ENCODE data around the gene THSD4. TPM values are rescaled to one million over a fixed set of nuclear protein-coding genes. Genes with fewer than 3 reads are reported as not detected.
A peak's percentile ranks its signal among the peaks of the same experiment; 100 is the strongest.

Gene THSD4
- total RNA-seq, 1 donor from 2014 or later: 2.7 TPM

DNA sequence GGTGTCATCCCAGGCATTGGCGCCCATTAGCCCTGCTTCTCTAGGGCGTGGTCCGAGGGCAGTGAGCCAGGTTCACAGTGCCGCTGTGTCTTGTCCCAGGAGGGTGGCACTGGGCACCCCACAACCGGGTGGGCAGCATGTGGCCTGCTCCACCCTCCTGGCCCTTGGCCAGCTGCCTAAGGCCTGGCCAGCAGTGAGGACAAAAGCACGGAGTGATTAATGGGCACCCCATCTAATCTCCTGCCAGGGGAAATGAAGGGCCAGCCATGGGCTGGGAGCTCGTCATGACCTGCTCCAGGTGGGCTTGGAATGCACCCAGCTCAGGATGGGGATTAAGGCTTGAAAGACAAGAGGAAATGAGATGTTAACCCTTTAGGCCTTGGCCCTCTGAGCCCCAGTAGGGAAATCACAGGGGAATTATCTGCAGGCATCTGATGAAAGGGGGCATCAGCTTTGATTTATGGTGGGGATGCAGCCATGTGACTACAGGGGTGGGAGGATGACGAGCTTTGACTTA lies 5.2 kb downstream of the THSD4 start:
- DNase-seq (ENCODE audit: low read depth): no peak

DNA sequence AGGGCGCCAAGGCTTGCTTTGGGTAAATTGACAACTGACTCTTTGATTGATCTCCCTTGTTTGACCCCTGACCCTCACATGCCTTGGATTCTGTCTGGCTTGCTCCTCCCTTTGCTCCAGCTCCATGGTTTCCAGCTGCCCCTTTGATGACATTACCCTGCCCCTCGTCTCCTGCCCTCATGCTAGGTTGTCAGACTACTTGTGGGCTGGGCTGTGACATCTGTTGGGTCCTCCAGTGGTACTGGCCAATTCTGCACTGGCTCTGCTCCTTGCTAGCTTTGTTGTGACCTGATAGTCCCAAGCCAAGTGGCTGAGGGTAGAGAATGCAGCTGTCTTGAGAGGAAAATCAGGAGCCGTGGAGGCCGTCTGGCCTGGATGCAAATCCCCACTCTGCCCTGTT lies 6.2 kb downstream of the THSD4 start:
- DNase-seq (ENCODE audit: low read depth): peak; percentile 57

DNA sequence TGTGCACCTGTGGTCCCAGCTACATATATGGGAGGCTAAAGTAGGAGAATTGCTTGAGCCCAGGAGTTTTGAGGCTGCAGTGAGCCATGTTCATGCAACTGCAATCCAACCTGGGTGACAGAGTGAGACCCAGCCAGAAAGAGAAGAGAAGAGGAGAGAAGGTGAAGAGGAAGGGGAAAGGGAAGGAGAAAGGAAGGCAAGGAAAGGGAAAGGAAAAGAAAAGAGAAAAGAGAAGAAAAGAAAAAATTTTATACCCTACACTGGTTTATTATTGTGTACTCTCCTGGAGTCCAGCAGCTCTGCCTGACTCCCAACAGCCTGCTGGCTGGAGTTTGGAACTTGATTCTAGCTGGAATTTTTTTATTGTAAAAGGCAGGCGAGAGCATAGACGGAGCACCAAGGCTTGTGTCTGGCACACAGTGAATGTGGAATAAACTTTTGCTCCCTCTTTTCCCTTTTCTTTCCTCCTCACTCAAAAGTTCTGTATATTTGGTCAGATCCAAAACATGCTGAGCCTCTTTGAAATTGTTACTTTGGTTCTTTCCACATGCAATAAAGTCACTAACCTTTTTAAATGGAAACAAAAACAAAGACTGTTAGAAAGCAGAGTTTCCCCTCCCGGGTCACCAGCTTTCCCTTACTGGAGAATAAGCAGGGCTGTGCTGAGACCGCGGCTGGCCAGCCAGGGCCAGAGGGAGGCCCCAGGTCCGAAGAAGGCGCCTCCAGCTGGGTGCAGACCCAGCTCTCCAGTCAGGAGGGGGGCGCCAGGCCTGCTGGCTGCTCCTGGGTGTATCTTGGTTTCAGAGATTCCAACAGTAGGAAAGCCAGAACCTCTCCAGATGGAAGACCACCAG lies 9.9 kb downstream of the THSD4 start:
- no peak for DNase-seq (ENCODE audit: low read depth)

GRCh38 chr15:71125831-71126450 lies 10.7 kb downstream of the THSD4 start:
- DNase-seq (ENCODE audit: low read depth): no peak

DNA sequence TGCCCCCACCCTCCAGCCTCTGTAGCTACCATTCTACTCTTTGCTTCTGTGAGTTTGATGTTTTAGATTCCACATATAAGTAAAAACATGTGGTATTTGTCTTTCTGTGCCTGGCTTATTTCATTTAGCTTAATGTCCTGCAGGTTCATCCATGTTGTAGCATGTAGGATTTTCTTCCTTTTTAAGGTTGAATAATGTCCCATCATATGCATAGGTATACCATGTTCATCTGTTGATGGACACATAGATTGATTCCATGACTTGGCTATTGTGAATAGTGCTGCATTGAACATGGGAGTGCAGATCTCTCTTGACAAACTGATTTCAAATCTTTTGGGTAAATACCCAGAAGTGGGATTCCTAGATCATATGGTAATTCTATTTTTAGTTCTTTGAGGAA lies 11.8 kb downstream of the THSD4 start:
- no peak for DNase-seq (ENCODE audit: low read depth)

DNA sequence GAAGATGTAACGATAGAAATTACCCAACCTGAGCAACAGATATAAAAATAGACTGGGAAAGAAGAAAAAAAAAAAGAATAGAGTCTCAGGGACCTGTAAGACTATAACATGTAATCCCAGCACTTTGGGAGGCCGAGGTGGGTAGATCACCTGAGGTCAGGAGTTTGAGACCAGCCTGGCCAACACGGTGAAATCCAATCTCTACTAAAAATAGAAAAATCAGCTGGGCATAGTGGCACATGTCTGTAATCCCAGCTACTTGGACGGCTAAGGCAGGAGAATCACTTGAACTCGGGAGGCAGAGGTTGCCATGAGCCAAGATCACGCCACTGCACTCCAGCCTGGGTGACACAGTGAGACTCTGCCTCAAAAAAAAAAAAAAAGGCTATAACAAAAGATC lies 12.9 kb downstream of the THSD4 start:
- peak; percentile 19 for DNase-seq (ENCODE audit: low read depth)

DNA sequence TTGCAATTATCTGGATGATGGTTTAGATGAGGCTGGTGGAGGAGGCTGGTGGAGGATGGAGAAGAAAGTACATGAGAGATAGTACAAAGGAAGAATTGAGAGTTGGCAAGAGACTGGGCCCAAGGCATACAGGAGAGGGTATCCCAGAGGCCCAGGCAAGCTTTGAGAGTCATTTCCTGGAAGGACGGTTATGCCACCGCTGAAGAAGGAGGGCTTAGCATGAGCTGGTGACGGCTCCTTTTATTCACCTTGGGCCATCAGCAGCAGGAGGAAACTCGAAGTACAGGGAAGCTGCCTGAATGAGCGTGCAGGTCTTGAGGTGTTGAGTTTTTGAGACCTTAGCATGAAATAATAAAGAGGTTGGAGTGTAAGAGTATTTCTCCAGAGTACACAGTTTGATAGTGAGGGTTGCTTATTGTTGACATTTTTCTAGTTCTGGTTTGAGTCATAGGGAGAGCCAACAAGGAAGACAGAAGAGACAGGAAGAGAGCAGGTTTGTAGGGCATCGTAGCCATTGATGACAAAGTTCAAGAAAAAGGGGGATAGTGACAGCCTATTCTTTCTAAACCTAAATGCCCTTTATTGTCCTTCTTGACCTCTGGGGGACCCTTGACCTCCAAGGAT lies 13.8 kb downstream of the THSD4 start:
- no peak for DNase-seq (ENCODE audit: low read depth)

DNA sequence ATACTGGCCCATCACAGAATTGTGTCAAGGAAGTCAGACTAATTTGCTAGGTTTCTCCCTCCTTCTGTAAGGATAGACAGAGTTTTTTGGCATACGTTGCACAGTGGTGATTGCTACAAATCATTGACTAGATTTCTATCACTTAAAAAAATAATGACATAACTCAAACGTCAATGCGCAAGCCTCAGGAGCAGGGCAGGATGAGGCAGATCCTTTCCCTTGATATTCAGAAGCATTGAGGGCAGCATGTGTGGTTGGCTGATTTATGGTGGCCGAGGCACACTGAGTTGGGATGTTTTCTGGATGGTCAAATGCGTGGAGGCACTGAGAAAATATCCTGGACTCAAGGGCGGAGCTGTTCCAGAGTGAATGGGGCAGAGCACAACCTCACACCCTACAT lies 14.4 kb downstream of the THSD4 start:
- DNase-seq (ENCODE audit: low read depth): no peak

GRCh38 chr15:71131601-71132362 lies 16.5 kb downstream of the THSD4 start:
- no peak for DNase-seq (ENCODE audit: low read depth)

- DNase-seq (ENCODE audit: low read depth): no peak
Observed at GRCh38 chr15:71133747-71134472, 18.6 kb downstream of the THSD4 start.

GRCh38 chr15:71136159-71136783 lies 21.0 kb downstream of the THSD4 start:
- DNase-seq (ENCODE audit: low read depth): peak; percentile 58

DNA sequence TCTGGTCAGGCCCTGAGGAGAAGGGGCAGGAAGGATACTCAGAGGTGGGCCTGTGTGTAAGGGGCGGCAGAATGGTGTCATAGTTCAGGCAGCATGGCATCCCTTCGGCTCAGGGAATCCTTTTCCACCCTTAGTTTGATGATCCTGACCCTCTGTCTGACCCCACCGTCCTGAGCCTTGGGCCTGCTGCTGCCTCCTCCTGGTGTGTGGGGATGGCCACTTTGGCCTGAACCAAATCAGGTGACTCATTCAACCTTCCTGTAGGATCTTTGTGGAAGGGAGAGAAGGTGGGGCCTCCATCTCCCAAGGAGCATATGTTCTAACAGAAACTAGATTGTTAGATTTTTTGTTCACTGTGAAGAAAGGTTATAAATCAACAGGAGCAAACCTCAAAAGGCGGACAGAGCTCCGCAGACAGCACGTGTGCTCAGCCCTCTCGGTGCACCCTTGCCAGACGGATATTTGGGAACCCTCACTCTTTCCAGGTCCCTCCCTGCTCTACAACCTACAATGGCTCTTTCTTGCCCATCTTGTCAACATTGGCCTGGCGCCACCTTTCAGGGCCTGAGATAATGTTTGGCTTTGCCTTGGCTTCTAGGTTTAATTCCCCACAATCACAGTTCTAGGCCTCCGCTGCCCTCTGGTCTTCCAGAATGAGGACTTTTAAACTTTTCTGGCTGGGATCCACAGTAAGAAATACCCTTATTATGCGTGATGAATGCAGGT lies 21.7 kb downstream of the THSD4 start:
- no peak for DNase-seq (ENCODE audit: low read depth)

DNA sequence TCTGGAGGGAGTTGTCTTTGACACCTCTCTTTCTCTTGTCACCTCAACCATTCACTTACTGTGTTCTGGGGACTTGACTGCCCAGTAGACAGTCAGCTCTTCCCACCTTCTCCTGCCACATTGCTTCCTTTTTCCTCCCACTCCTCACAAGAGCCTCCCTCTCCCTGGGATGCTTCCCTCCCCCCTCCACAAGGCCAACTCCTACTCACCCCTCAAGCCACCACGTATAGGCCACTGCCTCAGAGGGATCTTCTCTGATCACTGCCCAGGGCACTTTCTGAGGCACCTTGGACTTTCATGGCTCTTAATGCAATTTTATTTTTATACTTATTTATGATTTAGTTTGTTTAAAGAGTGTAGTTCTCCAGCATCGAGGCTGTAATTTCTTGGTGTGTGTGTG lies 23.2 kb downstream of the THSD4 start:
- no peak for DNase-seq (ENCODE audit: low read depth)

DNA sequence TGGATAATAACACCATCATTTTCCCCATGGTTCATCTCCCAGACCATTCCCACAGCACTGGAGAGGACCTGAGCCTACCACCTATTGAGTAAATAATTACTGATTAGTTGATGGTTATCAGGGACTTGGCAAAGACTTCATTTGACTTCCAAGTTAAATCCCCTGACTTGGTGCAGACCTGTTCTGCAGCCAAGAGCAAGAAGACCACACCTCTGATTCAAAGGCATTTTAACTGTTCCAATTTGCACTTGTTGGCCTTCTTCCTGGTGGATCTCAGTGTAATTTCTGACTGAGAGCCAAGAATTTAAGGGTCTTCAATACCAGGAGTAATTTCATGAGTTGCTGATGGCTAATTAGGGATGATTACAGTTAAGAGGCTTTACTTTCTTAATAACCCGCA lies 24.0 kb downstream of the THSD4 start:
- no peak for DNase-seq (ENCODE audit: low read depth)

DNA sequence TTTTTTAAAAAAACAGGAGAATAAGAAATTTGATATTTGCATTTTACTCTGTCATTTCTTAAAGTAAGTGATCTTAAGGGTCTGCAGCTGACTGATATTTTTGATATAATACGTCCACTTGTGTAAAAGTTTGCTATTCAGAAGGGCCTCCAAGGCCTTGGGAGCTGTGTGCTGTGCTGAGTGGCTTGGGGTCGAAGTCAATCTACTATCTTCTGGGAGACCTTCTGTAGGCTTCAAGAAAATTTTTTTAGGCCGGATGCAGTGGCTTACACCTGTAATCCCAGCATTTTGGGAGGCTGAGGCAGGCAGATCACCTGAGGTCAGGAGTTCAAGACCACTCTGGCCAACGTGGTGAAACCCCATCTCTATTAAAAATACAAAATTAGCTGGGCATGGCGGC lies 26.3 kb downstream of the THSD4 start:
- DNase-seq (ENCODE audit: low read depth): no peak

GRCh38 chr15:71142780-71143179 lies 27.5 kb downstream of the THSD4 start:
- DNase-seq (ENCODE audit: low read depth): no peak

- DNase-seq (ENCODE audit: low read depth): no peak
Observed at GRCh38 chr15:71143373-71144310, 28.4 kb downstream of the THSD4 start.

DNA sequence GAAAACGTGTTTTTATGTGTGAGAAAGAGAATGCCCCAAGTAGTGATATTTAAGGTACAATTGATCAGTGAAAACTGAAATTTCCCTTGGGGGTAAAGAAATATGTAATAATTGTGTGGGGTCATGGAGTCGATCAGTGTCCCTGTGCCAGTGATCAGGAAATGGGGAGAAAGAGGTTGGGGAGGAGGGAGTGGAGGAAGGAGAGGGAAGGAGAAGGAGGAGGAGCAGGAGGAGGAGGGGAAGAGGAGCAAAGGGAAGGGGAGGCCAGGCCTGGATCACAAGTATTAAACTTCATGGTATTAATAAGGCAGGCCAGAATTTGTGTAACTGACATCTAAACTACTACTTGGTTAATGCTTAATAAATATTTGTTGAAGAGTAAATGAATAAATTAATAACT lies 30.4 kb downstream of the THSD4 start:
- DNase-seq (ENCODE audit: low read depth): no peak
